Upper lobe of right lung (tissue), 1 donor: ENCODE data around the gene GH2. TPM values are rescaled to one million over a fixed set of nuclear protein-coding genes. Genes with fewer than 3 reads are reported as not detected.
A peak's percentile ranks its signal among the peaks of the same experiment; 100 is the strongest.

Source experiments
- ATAC-seq: fragments of 200-7000 bp; cut with Tn5 transposase; one replicate; pipeline ENCODE4 v1.9.1; 2020; ENCODE audit warnings: mild to moderate bottlenecking, moderate library complexity
- DNase-seq: peaks from one replicate; pipeline ENCODE4 v3.0.0-alpha.2; 2020
- H3K27ac ChIP-seq: fragments of 200-600 bp; one replicate; pipeline ENCODE4 v1.8.0; 2022
- H3K27me3 ChIP-seq: fragments of 200-600 bp; one replicate; pipeline ENCODE4 v1.8.0; 2022; ENCODE audit warnings: mild to moderate bottlenecking
- H3K36me3 ChIP-seq: fragments of 200-600 bp; one replicate; pipeline ENCODE4 v1.8.0; 2022
- H3K4me1 ChIP-seq: fragments of 200-600 bp; one replicate; pipeline ENCODE4 v1.8.0; 2022
- H3K4me3 ChIP-seq: fragments of 200-600 bp; one replicate; pipeline ENCODE4 v1.8.0; 2022; ENCODE audit warnings: mild to moderate bottlenecking
- H3K9me3 ChIP-seq: fragments of 200-600 bp; one replicate; pipeline ENCODE4 v1.8.0; 2022
- CTCF ChIP-seq: fragments of 200-600 bp; IDR thresholded peaks from one replicate; pipeline ENCODE4 v1.8.0; 2022; ENCODE audit warnings: antibody characterized with exemption
- intact Hi-C: fragments of 100-400 bp; cut with DNase I; formaldehyde crosslinking; loops from one replicate; pipeline ENCODE4 v1.11.0; 2022
- total RNA-seq: library from RNA; stranded (reverse); fragmentation: NEBNext Ultra II Directional; extraction: Animal tissue kit (Norgen Biotek cat#: 25700); gene quantifications from one replicate; pipeline ENCODE4 v1.2.1, GENCODE V29; 2021
- donor health status: DM: no; HTN: yes; CAD: no; lungs with severe emphysema.

The GH2 gene
- total RNA-seq, 1 donor from 2014 or later: not detected

DNA sequence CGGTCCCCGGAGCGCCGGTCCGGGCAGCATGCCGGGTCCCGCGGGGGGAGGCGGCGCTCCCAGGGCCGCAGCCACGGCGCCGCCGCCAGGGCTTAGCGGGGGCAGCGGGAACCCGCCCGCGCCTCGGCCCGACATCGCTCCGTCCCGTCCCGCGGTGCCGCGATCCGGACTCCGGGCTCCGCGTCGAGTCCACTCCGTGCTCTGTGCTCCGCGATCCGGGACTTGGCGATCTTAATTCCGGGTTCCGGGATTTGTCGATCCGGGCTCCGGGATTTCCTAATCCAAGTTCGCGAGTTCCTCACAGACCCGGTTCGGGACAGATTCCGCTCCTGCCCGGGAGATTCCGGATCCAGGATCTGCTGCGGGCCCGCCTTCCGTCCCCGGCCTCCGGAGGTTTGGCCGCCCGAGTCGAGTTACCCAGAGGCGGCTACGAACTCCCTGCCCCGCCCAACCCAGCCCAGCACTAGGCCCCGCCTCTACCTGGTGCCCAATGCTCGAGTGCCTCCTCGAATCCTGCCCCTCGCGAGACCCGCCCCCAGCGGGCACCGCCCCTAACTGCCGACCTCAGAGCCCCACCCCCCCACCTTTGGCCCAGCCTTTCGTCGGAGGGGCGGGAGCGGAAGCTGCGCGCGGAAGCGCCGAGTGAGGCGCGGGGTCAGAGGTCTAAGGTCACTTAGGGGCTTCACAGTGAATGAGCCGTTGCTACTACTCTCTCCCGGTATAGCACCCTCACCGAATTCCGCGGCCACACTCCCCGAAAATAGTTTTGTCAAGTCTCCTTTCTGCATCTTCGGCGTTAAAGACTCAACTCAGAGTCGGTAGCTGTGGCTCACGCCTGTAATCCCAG lies 39.0 kb downstream of the GH2 start, which contains the start of gene SMARCD2:
Gene SMARCD2 (minus strand): TSS at position 146 of the 847 bp plus-strand sequence. CDS start 11 bp downstream, at position 135.
- Histone ChIP-seq H3K4me3 (peak within 1 kb of the TSS; percentile 88), H3K9me3 (no peaks in the 10 kb centered on the region), H3K4me1 (peaks cover 39% of the 10 kb centered on the region), H3K36me3 (no peaks in the 10 kb centered on the region), H3K27ac (peak within 1 kb of the TSS; percentile 94), H3K27me3 (no peaks in the 10 kb centered on the region)
- no peak for TF ChIP-seq CTCF
- ATAC-seq: peak; percentile 92
- peak; percentile 100 for DNase-seq
- intact Hi-C loops: no loop called here

GRCh38 chr17:63842173-63842539 lies 39.6 kb downstream of the GH2 start:
- peaks cover 42% of the 10 kb centered on the region for H3K4me1 ChIP-seq
- intact Hi-C loops: no loop called here
- ATAC-seq: no peak

GRCh38 chr17:63841350-63842172 lies 40.2 kb downstream of the GH2 start:
- no peaks in the 10 kb centered on the region for H3K27me3 ChIP-seq
- intact Hi-C loops: no loop called here
- DNase-seq (peak; percentile 80), ATAC-seq (peak; percentile 0)
- peak overlapping the region; percentile 88 for H3K4me3 ChIP-seq
- peaks cover 10% of the 10 kb centered on the region for H3K36me3 ChIP-seq
- no peaks in the 10 kb centered on the region for H3K9me3 ChIP-seq
- peak overlapping the region; percentile 94 for H3K27ac ChIP-seq
- TF ChIP-seq CTCF: no peak
- peaks cover 42% of the 10 kb centered on the region for H3K4me1 ChIP-seq

More at GRCh38 chr17:63842173-63842539, 39.6 kb downstream of the GH2 start:
- Histone ChIP-seq H3K27me3 (no peaks in the 10 kb centered on the region), H3K4me3 (peak overlapping the region; percentile 88), H3K9me3 (no peaks in the 10 kb centered on the region), H3K36me3 (peaks cover 4% of the 10 kb centered on the region), H3K27ac (peak overlapping the region; percentile 94)
- no peak for TF ChIP-seq CTCF
- DNase-seq: peak; percentile 81

GRCh38 chr17:63840591-63841349 lies 41.0 kb downstream of the GH2 start:
- Histone ChIP-seq H3K27me3 (no peaks in the 10 kb centered on the region), H3K4me1 (peaks cover 42% of the 10 kb centered on the region), H3K27ac (peak overlapping the region; percentile 94), H3K9me3 (no peaks in the 10 kb centered on the region), H3K36me3 (peaks cover 17% of the 10 kb centered on the region), H3K4me3 (peak overlapping the region; percentile 88)
- intact Hi-C loops: no loop called here
- TF ChIP-seq CTCF: no peak
- no peak for DNase-seq
- ATAC-seq: no peak

- Histone ChIP-seq H3K27ac (peak overlapping the region; percentile 94), H3K27me3 (no peaks in the 10 kb centered on the region), H3K9me3 (no peaks in the 10 kb centered on the region), H3K4me3 (peak overlapping the region; percentile 88), H3K36me3 (peaks cover 38% of the 10 kb centered on the region), H3K4me1 (peaks cover 49% of the 10 kb centered on the region)
- no peak for TF ChIP-seq CTCF
- DNase-seq: peak; percentile 94
- intact Hi-C loops: no loop called here
- ATAC-seq: peak; percentile 53
Measured at GRCh38 chr17:63838631-63839171, 43.0 kb downstream of the GH2 start.
